Measurements from ENCODE around the gene RPS6KB2.

DNA sequence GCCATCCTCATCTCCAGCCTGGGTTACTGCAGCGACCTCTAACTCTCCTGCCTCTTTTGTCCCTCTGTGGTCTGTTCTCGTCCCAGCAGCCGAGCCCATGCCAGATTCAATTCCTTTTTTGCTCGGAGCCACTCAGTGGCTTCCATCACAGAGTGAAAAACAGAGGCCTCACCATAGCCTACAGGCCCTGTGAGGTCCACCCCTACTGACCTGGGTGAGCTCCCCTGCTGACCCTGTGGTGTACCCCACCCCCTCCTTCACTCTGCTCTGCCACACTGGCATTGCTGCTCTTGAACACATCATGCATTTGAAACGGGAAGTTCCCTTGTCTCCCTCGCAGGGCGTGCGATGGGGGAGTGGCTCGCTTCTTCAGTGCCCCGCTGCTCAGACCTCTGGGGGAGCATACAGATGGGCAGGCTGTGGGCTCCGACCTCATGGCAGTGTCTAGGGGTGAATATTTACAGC, 56.6 kb downstream of the RPS6KB2 start:
- TF ChIP-seq EP300 (conservative IDR thresholded peaks at IDR 0.05; ENCODE audit: poor library complexity, severe bottlenecking), result no peak
- no peak for TF ChIP-seq TAF1 (IDR thresholded peaks at IDR 0.05; ENCODE audit: low read depth)
